Mammary epithelial cell (primary cell): ENCODE measurements around the gene KCNK4.

Experiments used
- EZH2 ChIP-seq: IDR thresholded peaks from 2 replicates; pipeline ENCODE4 v1.6.1; 2012; ENCODE audit warnings: low read length, inconsistent platforms, borderline replicate concordance
- TF ChIP-seq, protein P1 (sequence below), 2 donors: IDR thresholded peaks in 1 of 2; conservative IDR thresholded peaks in 1 of 2; 2 replicates each; pipeline ENCODE4 v1.5.1; 2011 to 2012; ENCODE audit warnings: inconsistent platforms in 2 of 2, low read length in 2 of 2, mild to moderate bottlenecking in 2 of 2, control low read depth in 1 of 2, low read depth in 1 of 2; ENCODE audit not compliant: insufficient read depth in 1 of 2; ENCODE audit errors: extremely low read depth in 1 of 2

DNA sequence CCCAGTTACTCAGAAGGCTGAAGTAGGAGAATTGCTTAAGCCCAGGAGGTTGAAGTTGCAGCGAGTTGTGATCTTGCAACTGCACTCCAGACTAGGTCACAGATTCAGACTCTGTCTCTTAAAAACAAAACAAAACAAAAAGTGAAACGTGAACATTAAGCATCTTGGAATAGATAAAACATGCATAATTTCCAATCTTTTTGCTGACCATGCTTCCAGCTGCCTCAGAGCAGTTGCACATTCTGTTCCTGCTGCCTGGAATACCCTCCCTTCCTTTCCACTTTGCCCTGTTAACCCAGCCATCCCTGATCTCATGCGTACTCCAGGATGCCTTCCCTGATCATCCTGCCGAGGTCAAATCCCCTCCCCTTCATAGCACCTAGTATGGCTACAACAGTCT, 48.2 kb downstream of the KCNK4 start:
- TF ChIP-seq, protein P1, sequence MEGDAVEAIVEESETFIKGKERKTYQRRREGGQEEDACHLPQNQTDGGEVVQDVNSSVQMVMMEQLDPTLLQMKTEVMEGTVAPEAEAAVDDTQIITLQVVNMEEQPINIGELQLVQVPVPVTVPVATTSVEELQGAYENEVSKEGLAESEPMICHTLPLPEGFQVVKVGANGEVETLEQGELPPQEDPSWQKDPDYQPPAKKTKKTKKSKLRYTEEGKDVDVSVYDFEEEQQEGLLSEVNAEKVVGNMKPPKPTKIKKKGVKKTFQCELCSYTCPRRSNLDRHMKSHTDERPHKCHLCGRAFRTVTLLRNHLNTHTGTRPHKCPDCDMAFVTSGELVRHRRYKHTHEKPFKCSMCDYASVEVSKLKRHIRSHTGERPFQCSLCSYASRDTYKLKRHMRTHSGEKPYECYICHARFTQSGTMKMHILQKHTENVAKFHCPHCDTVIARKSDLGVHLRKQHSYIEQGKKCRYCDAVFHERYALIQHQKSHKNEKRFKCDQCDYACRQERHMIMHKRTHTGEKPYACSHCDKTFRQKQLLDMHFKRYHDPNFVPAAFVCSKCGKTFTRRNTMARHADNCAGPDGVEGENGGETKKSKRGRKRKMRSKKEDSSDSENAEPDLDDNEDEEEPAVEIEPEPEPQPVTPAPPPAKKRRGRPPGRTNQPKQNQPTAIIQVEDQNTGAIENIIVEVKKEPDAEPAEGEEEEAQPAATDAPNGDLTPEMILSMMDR (conservative IDR thresholded peaks at IDR 0.05 in 1 of 2, IDR thresholded peaks at IDR 0.05 in 1 of 2; ENCODE audit: extremely low read depth in 1 of 2, insufficient read depth in 1 of 2, low read depth in 1 of 2, low read length in 2 of 2): no peak
- TF ChIP-seq EZH2: no peak
